ENCODE results near the gene PDP2. TPM values are rescaled to one million over a fixed set of nuclear protein-coding genes. Genes with fewer than 3 reads are reported as not detected.
A peak's percentile ranks its signal among the peaks of the same experiment; 100 is the strongest.

Gene PDP2
- total and polyA plus RNA-seq, 9 of the 15 experiments (the other 6 are each of a cell fraction or from before 2014, with no cell fraction given) = 2.5 to 24.3 (median 7.2) TPM

- TF ChIP-seq TAF1 (IDR thresholded peaks at IDR 0.05; ENCODE audit: control insufficient read depth, extremely low read depth, insufficient read depth, low read length, severe bottlenecking) = no peak
- TF ChIP-seq, protein P1, sequence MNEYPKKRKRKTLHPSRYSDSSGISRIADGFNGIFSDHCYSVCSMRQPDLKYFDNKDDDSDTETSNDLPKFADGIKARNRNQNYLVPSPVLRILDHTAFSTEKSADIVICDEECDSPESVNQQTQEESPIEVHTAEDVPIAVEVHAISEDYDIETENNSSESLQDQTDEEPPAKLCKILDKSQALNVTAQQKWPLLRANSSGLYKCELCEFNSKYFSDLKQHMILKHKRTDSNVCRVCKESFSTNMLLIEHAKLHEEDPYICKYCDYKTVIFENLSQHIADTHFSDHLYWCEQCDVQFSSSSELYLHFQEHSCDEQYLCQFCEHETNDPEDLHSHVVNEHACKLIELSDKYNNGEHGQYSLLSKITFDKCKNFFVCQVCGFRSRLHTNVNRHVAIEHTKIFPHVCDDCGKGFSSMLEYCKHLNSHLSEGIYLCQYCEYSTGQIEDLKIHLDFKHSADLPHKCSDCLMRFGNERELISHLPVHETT (CRISPR knock-in tag; conservative IDR thresholded peaks at IDR 0.05 in 1 of 2, IDR thresholded peaks at IDR 0.05 in 1 of 2) = 0 out of 4 replicates have a peak, but pooled peaks of 1 of the 2 experiments have one; percentile 22
- TF ChIP-seq, protein P2, sequence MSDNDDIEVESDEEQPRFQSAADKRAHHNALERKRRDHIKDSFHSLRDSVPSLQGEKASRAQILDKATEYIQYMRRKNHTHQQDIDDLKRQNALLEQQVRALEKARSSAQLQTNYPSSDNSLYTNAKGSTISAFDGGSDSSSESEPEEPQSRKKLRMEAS (CRISPR knock-in tag; IDR thresholded peaks at IDR 0.05) = peak; percentile 51
- TF ChIP-seq NFE2L1 (tag; IDR thresholded peaks at IDR 0.05; ENCODE audit: borderline replicate concordance, low read depth) = 0 out of 2 replicates have a peak, but pooled peaks have one; percentile 2
- TF ChIP-seq ZFPM2 (CRISPR knock-in tag; IDR thresholded peaks at IDR 0.05) = no peak
- 0 out of 2 replicates have a peak, but pooled peaks have one; percentile 86 for TF ChIP-seq FOXJ2 (tag; IDR thresholded peaks at IDR 0.05)
- TF ChIP-seq RBM17 (IDR thresholded peaks at IDR 0.05; ENCODE audit: borderline replicate concordance, low read depth, low read length) = no peak
- TF ChIP-seq, protein P3, sequence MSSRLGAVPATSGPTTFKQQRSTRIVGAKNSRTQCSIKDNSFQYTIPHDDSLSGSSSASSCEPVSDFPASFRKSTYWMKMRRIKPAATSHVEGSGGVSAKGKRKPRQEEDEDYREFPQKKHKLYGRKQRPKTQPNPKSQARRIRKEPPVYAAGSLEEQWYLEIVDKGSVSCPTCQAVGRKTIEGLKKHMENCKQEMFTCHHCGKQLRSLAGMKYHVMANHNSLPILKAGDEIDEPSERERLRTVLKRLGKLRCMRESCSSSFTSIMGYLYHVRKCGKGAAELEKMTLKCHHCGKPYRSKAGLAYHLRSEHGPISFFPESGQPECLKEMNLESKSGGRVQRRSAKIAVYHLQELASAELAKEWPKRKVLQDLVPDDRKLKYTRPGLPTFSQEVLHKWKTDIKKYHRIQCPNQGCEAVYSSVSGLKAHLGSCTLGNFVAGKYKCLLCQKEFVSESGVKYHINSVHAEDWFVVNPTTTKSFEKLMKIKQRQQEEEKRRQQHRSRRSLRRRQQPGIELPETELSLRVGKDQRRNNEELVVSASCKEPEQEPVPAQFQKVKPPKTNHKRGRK (tag; IDR thresholded peaks at IDR 0.05) = no peak
- peak; percentile 55; the same call in 1 of the 2 replicates for TF ChIP-seq TAF7 (tag; IDR thresholded peaks at IDR 0.05)
- no peak for TF ChIP-seq SAP30 (IDR thresholded peaks at IDR 0.05; ENCODE audit: borderline replicate concordance, insufficient read depth, low read depth, low read length, poor library complexity, severe bottlenecking)
- no peak for TF ChIP-seq TBL1XR1 (IDR thresholded peaks at IDR 0.05; ENCODE audit: low read length in 2 of 2)
- TF ChIP-seq FOXA1 (IDR thresholded peaks at IDR 0.05; ENCODE audit: borderline replicate concordance) = no peak
- no peak for TF ChIP-seq ZKSCAN3 (CRISPR knock-in tag; IDR thresholded peaks at IDR 0.05)
- TF ChIP-seq RNF2 (IDR thresholded peaks at IDR 0.05) = no peak
- TF ChIP-seq OTX1 (CRISPR knock-in tag; IDR thresholded peaks at IDR 0.05) = no peak; the same call in 1 of the 2 replicates
- TF ChIP-seq PHTF2 (CRISPR knock-in tag; IDR thresholded peaks at IDR 0.05) = no peak
- no peak for TF ChIP-seq TCF7L2 (IDR thresholded peaks at IDR 0.05; ENCODE audit: low read depth, low read length)
- TF ChIP-seq FOXK1 (CRISPR knock-in tag; IDR thresholded peaks at IDR 0.05; ENCODE audit: borderline replicate concordance) = no peak
- TF ChIP-seq RBM15 (IDR thresholded peaks at IDR 0.05; ENCODE audit: insufficient read depth, low read length) = no peak
- no peak; the same call in 1 of the 2 replicates for TF ChIP-seq CBX1 (IDR thresholded peaks at IDR 0.05; ENCODE audit: low read depth)
- TF ChIP-seq, protein P4, sequence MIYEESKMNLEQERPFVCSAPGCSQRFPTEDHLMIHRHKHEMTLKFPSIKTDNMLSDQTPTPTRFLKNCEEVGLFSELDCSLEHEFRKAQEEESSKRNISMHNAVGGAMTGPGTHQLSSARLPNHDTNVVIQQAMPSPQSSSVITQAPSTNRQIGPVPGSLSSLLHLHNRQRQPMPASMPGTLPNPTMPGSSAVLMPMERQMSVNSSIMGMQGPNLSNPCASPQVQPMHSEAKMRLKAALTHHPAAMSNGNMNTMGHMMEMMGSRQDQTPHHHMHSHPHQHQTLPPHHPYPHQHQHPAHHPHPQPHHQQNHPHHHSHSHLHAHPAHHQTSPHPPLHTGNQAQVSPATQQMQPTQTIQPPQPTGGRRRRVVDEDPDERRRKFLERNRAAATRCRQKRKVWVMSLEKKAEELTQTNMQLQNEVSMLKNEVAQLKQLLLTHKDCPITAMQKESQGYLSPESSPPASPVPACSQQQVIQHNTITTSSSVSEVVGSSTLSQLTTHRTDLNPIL (CRISPR knock-in tag; IDR thresholded peaks at IDR 0.05) = peak; percentile 53; the same call in 1 of the 2 replicates
- TF ChIP-seq ZNF140 (CRISPR knock-in tag; IDR thresholded peaks at IDR 0.05) = no peak
Observed at GRCh38 chr16:66899310-66899944, 19.1 kb downstream of the PDP2 start (continued).

Measured in K562 (cell line).